Glomerular endothelial cell (primary cell): Measurements from ENCODE around the gene ZEB1. TPM values are rescaled to one million over a fixed set of nuclear protein-coding genes. Genes with fewer than 3 reads are reported as not detected.
"Not testable (repeated sequence)": the region's sequence is repeated elsewhere in the genome, so short reads cannot be mapped to it uniquely, and the experiment has no call there.

Experiments used
- DNase-seq: peaks from one replicate; pipeline ENCODE4 v3.0.0-alpha.2; 2011; ENCODE audit warnings: low read depth, low spot score; ENCODE audit errors: extremely low read depth
- total RNA-seq: library from RNA; depleted of rRNA; stranded (reverse); fragments of >200 nt; gene quantifications from 2 replicates; pipeline ENCODE4 v1.2.3, GENCODE V29; 2015

Gene ZEB1
- total RNA-seq, 1 donor from 2014 or later, result 105 TPM

GRCh38 chr10:31362023-31362641 lies 43.1 kb downstream of the ZEB1 start:
- no peak for DNase-seq

- not testable (repeated sequence) for DNase-seq
These were observed 44.7 kb downstream of the ZEB1 start for GRCh38 chr10:31363696-31364095.

GRCh38 chr10:31364238-31364637 lies 45.2 kb downstream of the ZEB1 start:
- DNase-seq, result not testable (repeated sequence)

- no peak for DNase-seq
These were observed 47.7 kb downstream of the ZEB1 start for GRCh38 chr10:31366703-31367102.

- no peak for DNase-seq
These were observed 49.7 kb downstream of the ZEB1 start for GRCh38 chr10:31368724-31369123.

GRCh38 chr10:31372439-31372838 lies 53.4 kb downstream of the ZEB1 start:
- no peak for DNase-seq

GRCh38 chr10:31374146-31374696 lies 55.2 kb downstream of the ZEB1 start:
- DNase-seq, result no peak

- DNase-seq, result no peak
These were observed 62.2 kb downstream of the ZEB1 start for GRCh38 chr10:31381171-31381570.

- DNase-seq, result peak; percentile 12
These were observed 62.8 kb downstream of the ZEB1 start for GRCh38 chr10:31381766-31382316.

- no peak for DNase-seq
These were observed 65.0 kb downstream of the ZEB1 start for GRCh38 chr10:31383810-31384588.

GRCh38 chr10:31384589-31384949 lies 65.6 kb downstream of the ZEB1 start:
- peak; percentile 29 for DNase-seq

GRCh38 chr10:31390804-31391203 lies 71.8 kb downstream of the ZEB1 start:
- no peak for DNase-seq

- no peak for DNase-seq
These were observed 74.8 kb downstream of the ZEB1 start for GRCh38 chr10:31393844-31394243.

GRCh38 chr10:31395695-31396094 lies 76.7 kb downstream of the ZEB1 start:
- no peak for DNase-seq

- DNase-seq, result no peak
These were observed 77.4 kb downstream of the ZEB1 start for GRCh38 chr10:31396376-31396775.

- no peak for DNase-seq
These were observed 78.8 kb downstream of the ZEB1 start for GRCh38 chr10:31397852-31398251.

- DNase-seq, result no peak
These were observed 80.2 kb downstream of the ZEB1 start for GRCh38 chr10:31399171-31399570.

GRCh38 chr10:31399631-31400030 lies 80.6 kb downstream of the ZEB1 start:
- DNase-seq, result no peak

- DNase-seq, result no peak
These were observed 82.3 kb downstream of the ZEB1 start for GRCh38 chr10:31401287-31401686.

- DNase-seq, result no peak
These were observed 85.6 kb downstream of the ZEB1 start for GRCh38 chr10:31404640-31405039.

GRCh38 chr10:31405829-31406228 lies 86.8 kb downstream of the ZEB1 start:
- not testable (repeated sequence) for DNase-seq

GRCh38 chr10:31412397-31412796 lies 93.4 kb downstream of the ZEB1 start:
- not testable (repeated sequence) for DNase-seq
